ENCODE data around the gene HECW1.

The HECW1 gene

DNA sequence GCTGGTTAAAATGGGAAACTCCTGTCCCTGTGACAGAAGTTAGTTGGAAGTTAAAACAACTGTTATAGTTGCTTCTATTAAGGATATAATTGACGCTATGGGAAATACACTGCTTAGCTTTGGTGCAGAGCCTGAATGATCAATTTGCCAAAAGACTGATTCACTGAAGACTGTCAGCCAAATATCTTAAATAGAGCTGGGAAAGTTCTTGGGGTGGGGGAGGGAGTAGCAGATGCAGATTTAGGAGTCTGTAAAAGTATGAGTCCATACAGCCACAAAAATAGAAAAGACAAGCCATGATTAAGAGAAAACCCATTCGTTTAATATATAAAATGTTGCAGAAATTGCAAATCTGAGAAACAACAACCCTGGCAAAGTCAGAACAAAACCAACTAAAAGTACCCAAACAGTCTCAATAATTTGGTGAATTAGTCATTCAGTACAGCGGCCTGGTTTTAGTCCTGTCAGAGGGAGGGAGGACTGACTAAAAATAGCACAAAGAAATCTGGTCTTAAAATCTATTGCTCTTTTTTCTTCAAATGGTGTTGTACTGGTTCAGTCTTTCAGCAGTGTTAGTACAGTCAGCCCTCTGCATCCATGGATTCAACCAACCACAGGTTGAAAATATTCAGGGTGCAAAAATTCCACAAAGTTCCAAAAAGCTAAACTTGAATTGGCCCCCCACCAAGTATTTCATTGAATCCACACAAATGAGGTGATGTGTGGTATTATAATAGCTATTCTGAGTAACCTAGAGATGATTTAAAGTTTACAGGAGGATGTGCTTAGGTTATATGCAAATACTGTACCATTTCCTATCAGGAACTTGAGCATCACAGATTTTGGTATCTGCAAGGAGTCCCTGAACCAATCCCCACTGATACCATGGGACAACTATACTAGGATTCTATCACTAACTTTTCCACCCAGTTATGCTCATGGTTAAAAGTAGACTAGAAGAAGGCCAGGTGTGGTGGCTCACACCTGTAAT, 500.4 kb downstream of the HECW1 start:
- DNase-seq (ENCODE audit: low read depth in 2 of 2) = no peak

Measured in stimulated activated CD4-positive, alpha-beta T cell treated with anti-CD3 and anti-CD28 coated beads, Interleukin-1b, Interleukin-23, amount 100 ng/mL, for 4 hours (primary cell).